Stimulated activated naive CD4-positive, alpha-beta T cell treated with Interleukin-2 at 50 U/mL for 16 hours (primary cell): ENCODE measurements around the gene POLL.
A peak's percentile ranks its signal among the peaks of the same experiment; 100 is the strongest.

ENCODE experiments used
- DNase-seq: peaks from one replicate; lab custom pipeline; 2025; lab: John Stamatoyannopoulos, UW

Gene POLL

DNA sequence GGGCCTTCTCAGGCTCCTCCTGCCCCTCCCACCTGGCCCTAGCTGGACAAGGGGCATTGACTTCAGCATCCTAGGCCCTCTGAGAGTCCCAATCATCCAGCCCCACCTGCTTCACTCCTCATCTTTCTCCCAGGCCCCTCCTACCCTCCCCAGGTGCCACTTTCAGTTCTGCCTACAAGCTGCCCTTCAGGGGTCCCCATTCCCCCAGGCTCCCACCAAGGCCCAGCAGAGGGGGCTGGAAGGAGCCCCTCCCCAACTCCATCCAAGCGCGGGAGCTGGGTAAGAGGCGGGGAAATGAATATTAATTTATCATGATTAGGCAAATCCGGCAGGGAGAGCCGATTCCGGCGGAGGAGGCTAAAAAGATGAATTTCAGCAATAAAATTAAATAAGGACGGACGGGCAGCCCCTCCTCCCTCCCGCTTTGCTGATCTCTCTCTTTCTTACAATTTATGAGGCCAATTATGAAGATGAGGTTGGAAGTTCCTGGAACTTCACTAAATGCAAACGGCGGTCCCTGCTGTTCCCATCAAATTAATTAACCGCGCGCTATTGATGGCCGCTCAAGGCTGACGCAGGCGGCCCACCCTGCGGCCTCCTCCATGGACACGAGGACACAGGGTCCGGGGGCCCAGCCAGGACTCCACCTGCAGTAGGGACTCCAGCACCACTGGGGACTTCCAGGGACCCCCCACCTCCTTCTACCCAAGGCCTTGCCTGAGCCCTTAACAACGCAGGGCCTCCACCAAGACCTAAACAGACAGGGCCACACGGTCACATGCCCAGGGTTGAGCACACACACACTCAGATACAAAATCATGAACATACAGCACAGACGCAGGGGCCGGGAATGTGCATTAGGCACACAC lies 13.9 kb downstream of the POLL start:
- no peak for DNase-seq

GRCh38 chr10:101572785-101573184 lies 15.3 kb downstream of the POLL start:
- DNase-seq, result no peak

- DNase-seq, result no peak
These were observed 15.9 kb downstream of the POLL start for GRCh38 chr10:101572126-101572525.

DNA sequence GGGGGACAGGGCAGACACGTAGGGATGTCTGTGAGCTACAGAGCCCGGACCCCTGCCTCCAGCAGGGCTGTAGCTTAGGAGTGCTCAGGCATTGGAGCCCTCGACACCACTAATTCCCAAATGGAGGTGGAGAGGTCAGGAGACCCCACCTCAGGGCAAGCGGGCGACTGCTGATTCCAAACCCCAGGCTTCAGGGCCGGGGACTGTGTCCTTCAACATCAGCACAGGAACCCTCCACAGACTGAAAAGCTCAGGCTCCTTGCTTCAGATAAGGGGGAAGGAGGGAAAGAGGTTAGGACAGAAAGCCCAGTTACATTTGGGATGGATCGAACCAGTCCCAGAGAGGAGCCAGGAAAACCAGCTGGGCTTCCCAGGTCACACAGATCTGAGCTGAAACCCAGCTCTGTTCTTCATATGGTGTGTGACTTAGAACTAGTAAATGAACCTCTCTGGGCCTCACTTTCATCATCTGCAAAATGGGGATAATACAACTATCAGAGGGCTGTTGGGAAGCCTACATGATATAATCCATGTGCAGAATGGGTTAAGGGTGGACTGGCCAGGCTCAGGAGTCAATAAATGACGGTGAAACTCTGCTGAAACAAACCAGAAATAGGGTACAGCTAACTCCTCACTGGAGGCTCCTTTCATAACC lies 16.7 kb downstream of the POLL start:
- DNase-seq, result no peak

- no peak for DNase-seq
These were observed 17.4 kb downstream of the POLL start for GRCh38 chr10:101570428-101571270.

GRCh38 chr10:101569622-101570427 lies 18.2 kb downstream of the POLL start:
- DNase-seq, result peak; percentile 73

- no peak for DNase-seq
These were observed 18.8 kb downstream of the POLL start for GRCh38 chr10:101569323-101569621.

- no peak for DNase-seq
These were observed 19.9 kb downstream of the POLL start for GRCh38 chr10:101568054-101568745.

GRCh38 chr10:101567165-101568006 lies 20.7 kb downstream of the POLL start:
- no peak for DNase-seq

- no peak for DNase-seq
These were observed 21.5 kb downstream of the POLL start for GRCh38 chr10:101566333-101567164.

- no peak for DNase-seq
These were observed 22.1 kb downstream of the POLL start for GRCh38 chr10:101565936-101566332.

- no peak for DNase-seq
These were observed 22.6 kb downstream of the POLL start for GRCh38 chr10:101565370-101565900.

GRCh38 chr10:101564490-101564991 lies 23.5 kb downstream of the POLL start:
- no peak for DNase-seq

GRCh38 chr10:101563497-101564040 lies 24.5 kb downstream of the POLL start:
- no peak for DNase-seq

DNA sequence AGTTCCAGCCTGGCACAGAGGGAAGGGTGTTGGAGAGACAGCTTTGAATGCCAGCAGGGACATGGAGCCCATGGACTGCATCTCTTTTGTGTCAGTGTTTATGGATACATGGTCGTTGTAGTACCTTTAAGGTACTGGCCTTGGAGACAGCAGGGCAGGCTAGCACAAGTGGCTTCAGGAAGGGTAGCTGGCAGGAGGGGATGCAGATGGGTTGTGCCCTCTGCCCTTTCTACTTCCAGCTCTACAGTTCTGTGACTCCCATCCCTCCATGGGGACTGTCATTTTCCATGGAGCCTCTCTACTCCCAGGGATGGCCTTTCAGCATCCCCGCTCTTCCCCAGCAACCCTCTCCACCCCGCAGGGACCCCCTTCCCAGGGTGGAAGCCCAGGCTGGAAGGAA lies 25.1 kb downstream of the POLL start:
- DNase-seq, result no peak

DNA sequence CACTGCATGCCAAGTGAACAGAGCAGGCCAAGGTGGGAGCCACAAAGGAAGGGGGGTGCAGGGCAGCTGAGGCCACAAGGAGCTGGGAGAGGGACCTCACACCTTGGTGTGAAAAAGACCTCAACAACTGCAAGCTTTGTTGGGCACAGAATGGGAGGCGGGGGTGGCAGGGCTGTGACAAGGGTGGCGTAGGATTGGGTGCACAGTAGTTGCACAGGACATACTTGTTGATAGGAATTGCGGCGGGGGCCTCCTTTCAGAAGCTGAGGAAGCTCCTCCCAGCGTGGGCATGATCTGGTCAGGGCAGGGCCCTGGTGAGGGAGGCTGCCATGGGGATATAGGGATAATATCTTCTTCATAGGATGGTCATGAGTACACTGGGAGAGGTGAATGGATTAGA lies 25.8 kb downstream of the POLL start:
- no peak for DNase-seq

DNA sequence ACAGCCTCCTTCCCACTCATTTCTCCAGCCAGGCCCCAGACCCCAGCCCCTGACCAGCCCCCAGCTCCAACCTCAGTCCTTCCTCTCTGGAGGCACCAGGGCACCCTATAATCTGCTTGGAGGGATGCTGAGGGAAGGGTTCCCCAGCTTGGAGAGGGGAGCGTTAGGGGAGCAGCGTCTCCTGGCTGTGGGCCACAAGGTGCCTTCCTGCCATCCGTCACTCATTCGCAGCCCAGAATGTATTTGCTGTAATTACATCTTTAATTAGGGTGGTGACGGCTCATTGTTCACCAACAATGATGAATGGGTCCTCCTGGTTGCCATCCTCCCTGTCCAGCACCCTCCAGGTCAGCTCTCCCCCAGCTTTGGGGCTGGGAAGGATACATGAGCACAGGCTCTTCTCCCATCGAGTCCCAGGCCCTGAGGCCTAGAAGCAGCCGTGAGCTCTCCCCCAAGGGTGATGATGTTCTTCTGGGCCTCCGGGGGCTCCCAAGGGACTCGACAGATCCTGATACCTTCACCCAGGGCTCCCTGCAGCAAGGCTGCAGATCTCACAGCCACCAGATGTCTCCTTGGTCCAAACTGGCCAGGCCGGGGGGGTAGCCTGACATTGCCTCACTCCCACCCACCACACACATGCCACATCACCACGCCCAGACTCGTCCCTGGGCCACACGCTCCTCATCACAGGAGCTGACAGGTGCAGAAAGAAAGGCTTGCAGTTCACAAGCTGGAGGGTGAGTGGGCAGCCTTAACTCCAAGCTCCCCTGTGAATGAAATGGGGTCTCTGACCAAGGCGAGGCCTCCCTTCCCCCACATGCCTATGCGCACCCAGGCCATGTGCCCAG lies 26.8 kb downstream of the POLL start:
- DNase-seq, result no peak
